Measurements from ENCODE around the gene MAPT. TPM values are rescaled to one million over a fixed set of nuclear protein-coding genes. Genes with fewer than 3 reads are reported as not detected.

MAPT gene
- total and polyA plus RNA-seq, 2 of the 13 experiments (the other 11 are each of a cell fraction or from before 2014, with no cell fraction given): 2.1 to 2.8 TPM

DNA sequence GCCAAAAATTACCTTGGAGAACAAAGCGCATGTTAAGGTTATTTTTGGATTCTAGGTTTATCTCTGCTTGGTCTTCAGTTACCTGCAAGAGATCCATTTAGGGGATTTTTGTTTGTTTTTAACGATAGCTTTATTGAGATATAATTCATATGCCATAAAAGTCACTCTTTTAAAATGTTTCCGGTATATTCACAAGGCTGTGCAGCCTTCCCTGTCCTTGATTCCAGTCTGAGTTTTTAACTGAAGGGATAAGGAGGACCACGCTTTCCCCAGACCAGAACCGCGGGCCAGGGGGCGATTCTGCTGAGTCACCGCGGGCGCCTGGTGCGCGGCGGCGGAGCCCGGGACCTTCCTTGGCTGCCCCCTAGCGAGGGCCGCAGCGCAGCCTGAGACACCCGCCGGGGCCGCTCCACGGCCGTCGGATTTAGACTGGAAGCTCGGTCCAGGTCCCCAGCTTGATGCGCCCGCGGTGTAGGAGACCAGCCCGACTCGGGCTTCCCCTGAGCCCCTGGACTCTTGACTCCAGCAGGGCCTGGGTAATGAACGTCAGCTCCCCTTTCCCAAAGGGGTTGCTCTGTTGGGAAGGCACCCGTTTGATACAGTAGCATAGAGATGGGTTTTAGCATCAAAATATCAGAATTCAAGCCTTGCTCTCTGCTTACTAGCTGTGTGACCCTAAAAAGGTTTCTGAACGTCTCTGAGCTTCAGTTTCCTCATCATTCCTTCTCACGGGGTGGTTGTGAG, 54.7 kb downstream of the MAPT start (continued):
- TF ChIP-seq, protein P1, sequence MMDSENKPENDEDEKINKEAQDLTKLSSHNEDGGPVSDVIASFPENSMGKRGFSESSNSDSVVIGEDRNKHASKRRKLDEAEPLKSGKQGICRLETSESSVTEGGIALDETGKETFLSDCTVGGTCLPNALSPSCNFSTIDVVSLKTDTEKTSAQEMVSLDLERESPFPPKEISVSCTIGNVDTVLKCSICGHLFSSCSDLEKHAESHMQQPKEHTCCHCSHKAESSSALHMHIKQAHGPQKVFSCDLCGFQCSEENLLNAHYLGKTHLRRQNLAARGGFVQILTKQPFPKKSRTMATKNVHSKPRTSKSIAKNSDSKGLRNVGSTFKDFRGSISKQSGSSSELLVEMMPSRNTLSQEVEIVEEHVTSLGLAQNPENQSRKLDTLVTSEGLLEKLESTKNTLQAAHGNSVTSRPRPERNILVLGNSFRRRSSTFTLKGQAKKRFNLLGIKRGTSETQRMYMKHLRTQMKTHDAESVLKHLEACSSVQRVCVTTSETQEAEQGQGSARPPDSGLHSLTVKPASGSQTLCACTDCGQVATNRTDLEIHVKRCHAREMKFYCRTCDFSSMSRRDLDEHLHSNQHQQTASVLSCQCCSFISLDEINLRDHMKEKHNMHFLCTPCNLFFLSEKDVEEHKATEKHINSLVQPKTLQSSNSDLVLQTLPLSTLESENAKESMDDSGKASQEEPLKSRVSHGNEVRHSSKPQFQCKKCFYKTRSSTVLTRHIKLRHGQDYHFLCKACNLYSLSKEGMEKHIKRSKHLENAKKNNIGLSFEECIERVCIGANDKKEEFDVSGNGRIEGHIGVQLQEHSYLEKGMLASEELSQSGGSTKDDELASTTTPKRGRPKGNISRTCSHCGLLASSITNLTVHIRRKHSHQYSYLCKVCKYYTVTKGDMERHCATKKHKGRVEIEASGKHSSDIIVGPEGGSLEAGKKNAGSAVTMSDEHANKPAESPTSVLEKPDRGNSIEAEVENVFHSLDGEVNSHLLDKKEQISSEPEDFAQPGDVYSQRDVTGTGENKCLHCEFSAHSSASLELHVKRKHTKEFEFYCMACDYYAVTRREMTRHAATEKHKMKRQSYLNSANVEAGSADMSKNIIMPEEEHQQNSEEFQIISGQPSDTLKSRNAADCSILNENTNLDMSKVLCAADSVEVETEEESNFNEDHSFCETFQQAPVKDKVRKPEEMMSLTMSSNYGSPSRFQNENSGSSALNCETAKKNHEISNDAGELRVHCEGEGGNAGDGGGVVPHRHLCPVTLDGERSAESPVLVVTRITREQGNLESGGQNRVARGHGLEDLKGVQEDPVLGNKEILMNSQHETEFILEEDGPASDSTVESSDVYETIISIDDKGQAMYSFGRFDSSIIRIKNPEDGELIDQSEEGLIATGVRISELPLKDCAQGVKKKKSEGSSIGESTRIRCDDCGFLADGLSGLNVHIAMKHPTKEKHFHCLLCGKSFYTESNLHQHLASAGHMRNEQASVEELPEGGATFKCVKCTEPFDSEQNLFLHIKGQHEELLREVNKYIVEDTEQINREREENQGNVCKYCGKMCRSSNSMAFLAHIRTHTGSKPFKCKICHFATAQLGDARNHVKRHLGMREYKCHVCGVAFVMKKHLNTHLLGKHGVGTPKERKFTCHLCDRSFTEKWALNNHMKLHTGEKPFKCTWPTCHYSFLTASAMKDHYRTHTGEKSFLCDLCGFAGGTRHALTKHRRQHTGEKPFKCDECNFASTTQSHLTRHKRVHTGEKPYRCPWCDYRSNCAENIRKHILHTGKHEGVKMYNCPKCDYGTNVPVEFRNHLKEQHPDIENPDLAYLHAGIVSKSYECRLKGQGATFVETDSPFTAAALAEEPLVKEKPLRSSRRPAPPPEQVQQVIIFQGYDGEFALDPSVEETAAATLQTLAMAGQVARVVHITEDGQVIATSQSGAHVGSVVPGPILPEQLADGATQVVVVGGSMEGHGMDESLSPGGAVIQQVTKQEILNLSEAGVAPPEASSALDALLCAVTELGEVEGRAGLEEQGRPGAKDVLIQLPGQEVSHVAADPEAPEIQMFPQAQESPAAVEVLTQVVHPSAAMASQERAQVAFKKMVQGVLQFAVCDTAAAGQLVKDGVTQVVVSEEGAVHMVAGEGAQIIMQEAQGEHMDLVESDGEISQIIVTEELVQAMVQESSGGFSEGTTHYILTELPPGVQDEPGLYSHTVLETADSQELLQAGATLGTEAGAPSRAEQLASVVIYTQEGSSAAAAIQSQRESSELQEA (CRISPR knock-in tag; IDR thresholded peaks at IDR 0.05; ENCODE audit: not compliant biosample characterization): no peak
- TF ChIP-seq ZSCAN12 (CRISPR knock-in tag; IDR thresholded peaks at IDR 0.05) (no peak), SP140L (CRISPR knock-in tag; IDR thresholded peaks at IDR 0.05; ENCODE audit: borderline replicate concordance) (0 out of 2 replicates have a peak, but pooled peaks have one; percentile 42), NRL (CRISPR knock-in tag; IDR thresholded peaks at IDR 0.05; ENCODE audit: borderline replicate concordance) (no peak), KDM5B (CRISPR knock-in tag; IDR thresholded peaks at IDR 0.05; ENCODE audit: borderline replicate concordance) (peak; percentile 84), BRD4 (CRISPR knock-in tag; IDR thresholded peaks at IDR 0.05) (no peak), STAT5B (CRISPR knock-in tag; IDR thresholded peaks at IDR 0.05) (no peak), ZNF234 (CRISPR knock-in tag; conservative IDR thresholded peaks at IDR 0.05) (no peak), ZNF264 (CRISPR knock-in tag; IDR thresholded peaks at IDR 0.05) (no peak)
- TF ChIP-seq, protein P2, sequence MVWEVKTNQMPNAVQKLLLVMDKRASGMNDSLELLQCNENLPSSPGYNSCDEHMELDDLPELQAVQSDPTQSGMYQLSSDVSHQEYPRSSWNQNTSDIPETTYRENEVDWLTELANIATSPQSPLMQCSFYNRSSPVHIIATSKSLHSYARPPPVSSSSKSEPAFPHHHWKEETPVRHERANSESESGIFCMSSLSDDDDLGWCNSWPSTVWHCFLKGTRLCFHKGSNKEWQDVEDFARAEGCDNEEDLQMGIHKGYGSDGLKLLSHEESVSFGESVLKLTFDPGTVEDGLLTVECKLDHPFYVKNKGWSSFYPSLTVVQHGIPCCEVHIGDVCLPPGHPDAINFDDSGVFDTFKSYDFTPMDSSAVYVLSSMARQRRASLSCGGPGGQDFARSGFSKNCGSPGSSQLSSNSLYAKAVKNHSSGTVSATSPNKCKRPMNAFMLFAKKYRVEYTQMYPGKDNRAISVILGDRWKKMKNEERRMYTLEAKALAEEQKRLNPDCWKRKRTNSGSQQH (CRISPR knock-in tag; IDR thresholded peaks at IDR 0.05; ENCODE audit: low read depth): 0 out of 2 replicates have a peak, but pooled peaks have one; percentile 52
- TF ChIP-seq, protein P3, sequence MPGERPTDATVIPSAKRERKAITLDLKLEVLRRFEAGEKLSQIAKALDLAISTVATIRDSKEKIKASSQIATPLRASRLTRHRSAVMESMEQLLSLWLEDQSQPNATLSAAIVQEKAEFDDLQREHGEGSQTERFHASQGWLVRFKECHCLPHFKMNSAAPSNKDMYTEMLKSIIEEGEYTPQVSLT (CRISPR knock-in tag; IDR thresholded peaks at IDR 0.05; ENCODE audit: borderline replicate concordance, low read depth): no peak
- TF ChIP-seq, protein P4, sequence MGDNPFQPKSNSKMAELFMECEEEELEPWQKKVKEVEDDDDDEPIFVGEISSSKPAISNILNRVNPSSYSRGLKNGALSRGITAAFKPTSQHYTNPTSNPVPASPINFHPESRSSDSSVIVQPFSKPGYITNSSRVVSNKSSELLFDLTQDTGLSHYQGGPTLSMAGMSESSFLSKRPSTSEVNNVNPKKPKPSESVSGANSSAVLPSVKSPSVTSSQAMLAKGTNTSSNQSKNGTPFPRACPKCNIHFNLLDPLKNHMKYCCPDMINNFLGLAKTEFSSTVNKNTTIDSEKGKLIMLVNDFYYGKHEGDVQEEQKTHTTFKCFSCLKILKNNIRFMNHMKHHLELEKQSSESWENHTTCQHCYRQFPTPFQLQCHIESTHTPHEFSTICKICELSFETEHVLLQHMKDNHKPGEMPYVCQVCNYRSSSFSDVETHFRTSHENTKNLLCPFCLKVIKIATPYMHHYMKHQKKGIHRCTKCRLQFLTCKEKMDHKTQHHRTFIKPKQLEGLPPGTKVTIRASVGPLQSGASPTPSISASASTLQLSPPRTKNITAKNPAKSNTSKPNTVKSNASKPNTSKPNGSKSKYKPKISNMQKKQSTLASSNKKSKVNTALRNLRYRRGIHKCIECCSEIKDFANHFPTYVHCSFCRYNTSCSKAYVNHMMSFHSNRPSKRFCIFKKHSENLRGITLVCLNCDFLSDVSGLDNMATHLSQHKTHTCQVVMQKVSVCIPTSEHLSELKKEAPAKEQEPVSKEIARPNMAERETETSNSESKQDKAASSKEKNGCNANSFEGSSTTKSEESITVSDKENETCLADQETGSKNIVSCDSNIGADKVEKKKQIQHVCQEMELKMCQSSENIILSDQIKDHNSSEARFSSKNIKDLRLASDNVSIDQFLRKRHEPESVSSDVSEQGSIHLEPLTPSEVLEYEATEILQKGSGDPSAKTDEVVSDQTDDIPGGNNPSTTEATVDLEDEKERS (CRISPR knock-in tag; IDR thresholded peaks at IDR 0.05): 0 out of 2 replicates have a peak, but pooled peaks have one; percentile 62
- TF ChIP-seq, protein P5, sequence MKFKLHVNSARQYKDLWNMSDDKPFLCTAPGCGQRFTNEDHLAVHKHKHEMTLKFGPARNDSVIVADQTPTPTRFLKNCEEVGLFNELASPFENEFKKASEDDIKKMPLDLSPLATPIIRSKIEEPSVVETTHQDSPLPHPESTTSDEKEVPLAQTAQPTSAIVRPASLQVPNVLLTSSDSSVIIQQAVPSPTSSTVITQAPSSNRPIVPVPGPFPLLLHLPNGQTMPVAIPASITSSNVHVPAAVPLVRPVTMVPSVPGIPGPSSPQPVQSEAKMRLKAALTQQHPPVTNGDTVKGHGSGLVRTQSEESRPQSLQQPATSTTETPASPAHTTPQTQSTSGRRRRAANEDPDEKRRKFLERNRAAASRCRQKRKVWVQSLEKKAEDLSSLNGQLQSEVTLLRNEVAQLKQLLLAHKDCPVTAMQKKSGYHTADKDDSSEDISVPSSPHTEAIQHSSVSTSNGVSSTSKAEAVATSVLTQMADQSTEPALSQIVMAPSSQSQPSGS (CRISPR knock-in tag; IDR thresholded peaks at IDR 0.05): peak; percentile 25; the same call in 1 of the 2 replicates

Measured in HepG2 (cell line).